DMS153 (cell line): Measurements from ENCODE around the gene FAM227A.

Source experiments
- DNase-seq: peaks from one replicate; lab custom pipeline; 2025; lab: John Stamatoyannopoulos, UW

FAM227A gene

GRCh38 chr22:38656256-38657044 is at the start of gene FAM227A, which contains the start of gene CBY1:
Gene FAM227A, minus strand, starts transcription at chr22:38656392. Its CDS starts 6,224 bp downstream, at chr22:38650168.
Gene CBY1, plus strand, starts transcription at chr22:38656638. Its CDS starts 11,417 bp downstream, at chr22:38668055.
- DNase-seq, result peak; percentile 84

- DNase-seq, result peak; percentile 100
Observed at GRCh38 chr22:38705235-38706100, 49.3 kb upstream of the FAM227A start, which contains the start of gene GTPBP1. Gene GTPBP1, plus strand, starts transcription at chr22:38705944. Its CDS starts 12 bp downstream, at chr22:38705956.

GRCh38 chr22:38704654-38705234 is 48.6 kb upstream of the FAM227A start:
- no peak for DNase-seq

- peak; percentile 83 for DNase-seq
Observed at GRCh38 chr22:38700789-38701628, 44.8 kb upstream of the FAM227A start, which contains the start of gene JOSD1. Gene JOSD1, minus strand, starts transcription at chr22:38700943. Its CDS starts 956 bp downstream, at chr22:38699987.

GRCh38 chr22:38700270-38700788 is 44.1 kb upstream of the FAM227A start:
- no peak for DNase-seq

GRCh38 chr22:38699784-38700183 is 43.6 kb upstream of the FAM227A start:
- DNase-seq, result no peak

GRCh38 chr22:38699143-38699542 is 43.0 kb upstream of the FAM227A start:
- DNase-seq, result no peak

- no peak for DNase-seq
Observed at GRCh38 chr22:38698407-38699094, 42.4 kb upstream of the FAM227A start.

- DNase-seq, result no peak
Observed at GRCh38 chr22:38697425-38698089, 41.4 kb upstream of the FAM227A start.

- DNase-seq, result no peak
Observed at GRCh38 chr22:38696606-38697424, 40.6 kb upstream of the FAM227A start.

- DNase-seq, result no peak
Observed at GRCh38 chr22:38694940-38695339, 38.7 kb upstream of the FAM227A start.

- DNase-seq, result no peak
Observed at GRCh38 chr22:38694049-38694448, 37.9 kb upstream of the FAM227A start.

- DNase-seq, result no peak
Observed at GRCh38 chr22:38689651-38690050, 33.5 kb upstream of the FAM227A start.

GRCh38 chr22:38685761-38686160 is 29.6 kb upstream of the FAM227A start:
- DNase-seq, result no peak

GRCh38 chr22:38684895-38685294 is 28.7 kb upstream of the FAM227A start:
- no peak for DNase-seq

GRCh38 chr22:38681582-38682335 is 25.6 kb upstream of the FAM227A start, which contains the start of gene TOMM22:
Gene TOMM22, plus strand, starts transcription at chr22:38681957. Its CDS starts 22 bp downstream, at chr22:38681979.
- peak; percentile 73 for DNase-seq

- DNase-seq, result no peak
Observed at GRCh38 chr22:38675833-38676232, 19.6 kb upstream of the FAM227A start.

GRCh38 chr22:38674888-38675287 is 18.7 kb upstream of the FAM227A start:
- DNase-seq, result no peak
